A673 (cell line): ENCODE results near the gene LGALS9C. TPM values are rescaled to one million over a fixed set of nuclear protein-coding genes. Genes with fewer than 3 reads are reported as not detected.
"Not testable (repeated sequence)": the region's sequence is repeated elsewhere in the genome, so short reads cannot be mapped to it uniquely, and the experiment has no call there.

Source experiments
- BruUV-seq: library from RNA; stranded (reverse); fragments of 400-500 nt; replicated peaks from 2 replicates; lab custom pipeline; 2021; lab: Mats Ljungman, UMichigan
- CTCF ChIA-PET: fragments of 300-600 bp; sonication (Branson Sonifier 250); formaldehyde crosslinking; loops from one replicate; lab custom pipeline; 2022; ENCODE audit warnings: antibody characterized with exemption; lab: Charles Lee
- POLR2A ChIA-PET: fragments of 300-600 bp; sonication (Branson Sonifier 250); formaldehyde crosslinking; loops from one replicate; lab custom pipeline; 2022; ENCODE audit warnings: antibody characterized with exemption; ENCODE audit not compliant: low non-redundant PET; lab: Charles Lee
- DNase-seq: peaks from one replicate; pipeline ENCODE4 v3.0.0-alpha.2; 2015; ENCODE audit warnings: low spot score
- H3K27ac ChIP-seq: fragments of 200-600 bp; sonication (generic); 2 replicates; pipeline ENCODE4 v1.5.1; 2016; ENCODE audit warnings: mixed run types, low read depth, mild to moderate bottlenecking, mixed read lengths, antibody characterized with exemption, low read length; ENCODE audit not compliant: poor library complexity, severe bottlenecking
- H3K27me3 ChIP-seq: fragments of 200-600 bp; sonication (generic); replicated peaks from 2 replicates; pipeline ENCODE4 v1.6.1; 2017; ENCODE audit warnings: mixed run types, low read depth, mild to moderate bottlenecking, mixed read lengths, antibody characterized with exemption, low read length; ENCODE audit not compliant: insufficient read depth, poor library complexity
- H3K36me3 ChIP-seq: fragments of 200-600 bp; sonication (generic); 2 replicates; pipeline ENCODE4 v1.6.1; 2016; ENCODE audit warnings: mixed run types, mild to moderate bottlenecking, mixed read lengths, antibody characterized with exemption, low read length; ENCODE audit not compliant: insufficient read depth, poor library complexity, severe bottlenecking
- H3K4me1 ChIP-seq: fragments of 200-600 bp; sonication (generic); 2 replicates; pipeline ENCODE4 v1.6.1; 2017; ENCODE audit warnings: mixed run types, mild to moderate bottlenecking, mixed read lengths, antibody characterized with exemption, low read length; ENCODE audit not compliant: insufficient read depth, poor library complexity, severe bottlenecking
- H3K4me3 ChIP-seq: fragments of 200-600 bp; sonication (generic); 2 replicates; pipeline ENCODE4 v1.5.1; 2016; ENCODE audit warnings: low read depth, mixed run types, mild to moderate bottlenecking, mixed read lengths, low read length; ENCODE audit not compliant: poor library complexity, severe bottlenecking
- H3K9me3 ChIP-seq: fragments of 200-600 bp; sonication (generic); 2 replicates; pipeline ENCODE4 v1.6.1; 2016; ENCODE audit warnings: mixed run types, low read depth, mild to moderate bottlenecking, mixed read lengths, antibody characterized with exemption, low read length; ENCODE audit not compliant: poor library complexity, severe bottlenecking
- intact Hi-C: fragments of 100-400 bp; cut with micrococcal nuclease; formaldehyde crosslinking; loops from one replicate; pipeline ENCODE4 v1.10.0; 2022; ENCODE audit not compliant: unreplicated experiment
- total RNA-seq: library from RNA; stranded (reverse); gene quantifications from 2 replicates; pipeline ENCODE4 v1.2.3, GENCODE V29; 2021

Gene LGALS9C
- total RNA-seq, 1 experiment from 2014 or later, result not detected

- DNase-seq, H3K4me1 ChIP-seq, H3K27ac ChIP-seq, BruUV-seq, CTCF ChIA-PET, H3K9me3 ChIP-seq, H3K36me3 ChIP-seq, H3K27me3 ChIP-seq, intact Hi-C loops, POLR2A ChIA-PET, H3K4me3 ChIP-seq: not testable (repeated sequence)
Measured at GRCh38 chr17:18528899-18529500, 52.4 kb downstream of the LGALS9C start.

GRCh38 chr17:18530405-18530804 lies 53.8 kb downstream of the LGALS9C start:
- CTCF ChIA-PET, result not testable (repeated sequence)

GRCh38 chr17:18542234-18542633 lies 65.6 kb downstream of the LGALS9C start:
- H3K27ac ChIP-seq, DNase-seq, intact Hi-C loops, H3K4me1 ChIP-seq, H3K36me3 ChIP-seq, POLR2A ChIA-PET, H3K4me3 ChIP-seq, CTCF ChIA-PET, H3K27me3 ChIP-seq, BruUV-seq, H3K9me3 ChIP-seq: not testable (repeated sequence)

More at GRCh38 chr17:18530405-18530804, 53.8 kb downstream of the LGALS9C start:
- H3K4me1 ChIP-seq, POLR2A ChIA-PET, BruUV-seq, H3K4me3 ChIP-seq, H3K9me3 ChIP-seq, H3K27ac ChIP-seq, H3K36me3 ChIP-seq, H3K27me3 ChIP-seq, intact Hi-C loops, DNase-seq: not testable (repeated sequence)

- BruUV-seq, H3K27ac ChIP-seq, H3K9me3 ChIP-seq, intact Hi-C loops, H3K4me3 ChIP-seq, POLR2A ChIA-PET, CTCF ChIA-PET, DNase-seq, H3K4me1 ChIP-seq, H3K36me3 ChIP-seq, H3K27me3 ChIP-seq: not testable (repeated sequence)
Measured at GRCh38 chr17:18542907-18543306, 66.3 kb downstream of the LGALS9C start.

Other genes starting within 250 kb of the LGALS9C start
- 169 and 200 TPM in 2 replicates for gene FLII, start 218.1 kb upstream of the LGALS9C start, total RNA-seq
- 8.1 and 10.4 TPM in 2 replicates for gene MIEF2, start 216.1 kb upstream of the LGALS9C start, total RNA-seq
- gene TOP3A, start 161.8 kb upstream of the LGALS9C start, total RNA-seq, result 100 and 104 TPM in 2 replicates
- gene SMCR8, start 161.5 kb upstream of the LGALS9C start, total RNA-seq, result 22.9 and 23.5 TPM in 2 replicates
- gene SHMT1, start 113.2 kb upstream of the LGALS9C start, total RNA-seq, result 54.0 and 63.5 TPM in 2 replicates
- gene EVPLL, start 99.0 kb upstream of the LGALS9C start, total RNA-seq, result not detected in 2 replicates
- not detected in 2 replicates for gene TBC1D28, start 167.6 kb downstream of the LGALS9C start, total RNA-seq
- 10.3 and 11.1 TPM in 2 replicates for gene FOXO3B, start 205.5 kb downstream of the LGALS9C start, total RNA-seq